H1 (cell line): ENCODE measurements around the gene KCNK13. TPM values are rescaled to one million over a fixed set of nuclear protein-coding genes. Genes with fewer than 3 reads are reported as not detected.

Source experiments
- CTCF ChIA-PET: fragments of 300-600 bp; sonication (Branson Sonifier 250); formaldehyde crosslinking; loops from one replicate; lab custom pipeline; 2021; ENCODE audit not compliant: partially characterized antibody; lab: Charles Lee
- POLR2A ChIA-PET: fragments of 300-600 bp; sonication (Branson Sonifier 250); formaldehyde crosslinking; loops from one replicate; lab custom pipeline; 2021; ENCODE audit warnings: inconsistent platforms; ENCODE audit not compliant: partially characterized antibody; lab: Charles Lee
- DNase-seq, 2 experiments: peaks; one replicate each; pipeline versions ENCODE4 v3.0.0 to v3.0.0-alpha.2; 2010 to 2022; ENCODE audit warnings: low spot score in 2 of 2, low read depth in 1 of 2, mixed read lengths in 1 of 2
- FAIRE-seq: peaks from 2 replicates; lab custom pipeline; 2011; peaks lifted over from hg19 to GRCh38; lab: Jason Lieb, UNC
- H2AFZ ChIP-seq: 2 replicates; pipeline ENCODE4 v1.8.1; 2012; ENCODE audit warnings: low read length, inconsistent platforms
- H2AK5ac ChIP-seq: 2 replicates; pipeline ENCODE4 v1.6.1; 2013; ENCODE audit warnings: low read depth, low read length
- H2BK120ac ChIP-seq: replicated peaks from 2 replicates; pipeline ENCODE3; 2013; ENCODE audit warnings: low read depth, low read length, inconsistent platforms
- H2BK12ac ChIP-seq: 2 replicates; pipeline ENCODE4 v1.6.1; 2013; ENCODE audit warnings: low read depth, low read length
- H2BK15ac ChIP-seq: 2 replicates; pipeline ENCODE4 v1.6.1; 2013; ENCODE audit warnings: low read length
- H2BK20ac ChIP-seq: 2 replicates; pipeline ENCODE4 v1.6.1; 2013; ENCODE audit warnings: low read length
- H2BK5ac ChIP-seq: 2 replicates; pipeline ENCODE4 v1.6.1; 2013; ENCODE audit warnings: low read depth, low read length
- H3K14ac ChIP-seq: 2 replicates; pipeline ENCODE4 v1.6.1; 2013; ENCODE audit warnings: inconsistent platforms; ENCODE audit not compliant: insufficient read length
- H3K18ac ChIP-seq: 2 replicates; pipeline ENCODE4 v1.6.1; 2013; ENCODE audit warnings: low read length; ENCODE audit errors: extremely low read depth
- H3K23ac ChIP-seq: 2 replicates; pipeline ENCODE4 v1.6.1; 2013; ENCODE audit warnings: inconsistent platforms; ENCODE audit not compliant: insufficient read length
- H3K23me2 ChIP-seq: 2 replicates; pipeline ENCODE4 v1.6.1; 2013; ENCODE audit warnings: low read depth, low read length
- H3K27ac ChIP-seq: 2 replicates; pipeline ENCODE4 v1.6.1; 2011; ENCODE audit warnings: low read depth, low read length, inconsistent platforms
- H3K27me3 ChIP-seq, 4 experiments: replicated peaks in 1 of 4; 1 replicate in 1 of 4; 2 replicates in 3 of 4; pipeline versions ENCODE4 v1.6.1 to v1.8.1; 2011 to 2013; ENCODE audit warnings: low read length in 3 of 4, mild to moderate bottlenecking in 3 of 4, inconsistent platforms in 2 of 4, mixed read lengths in 2 of 4, moderate library complexity in 1 of 4; ENCODE audit not compliant: control insufficient read depth in 3 of 4, insufficient read depth in 3 of 4; ENCODE audit errors: extremely low read depth in 1 of 4
- H3K36me3 ChIP-seq, 4 experiments: 2 replicates each; pipeline versions ENCODE4 v1.6.1 to v1.8.1; 2011 to 2013; ENCODE audit warnings: mild to moderate bottlenecking in 4 of 4, low read length in 3 of 4, moderate library complexity in 2 of 4, control low read depth in 1 of 4, inconsistent platforms in 1 of 4; ENCODE audit not compliant: insufficient read depth in 4 of 4, control insufficient read depth in 2 of 4
- H3K4ac ChIP-seq: replicated peaks from 2 replicates; pipeline ENCODE3; 2013; ENCODE audit warnings: low read length, low read depth, mixed read lengths, inconsistent platforms; ENCODE audit not compliant: insufficient read length
- H3K4me1 ChIP-seq, 4 experiments: replicated peaks in 1 of 4; 1 replicate in 1 of 4; 2 replicates in 3 of 4; pipeline versions ENCODE4 v1.6.1 to v1.8.1; 2011 to 2013; ENCODE audit warnings: low read length in 3 of 4, inconsistent platforms in 2 of 4, mixed read lengths in 1 of 4; ENCODE audit not compliant: insufficient read depth in 4 of 4, control insufficient read depth in 3 of 4
- H3K4me2 ChIP-seq, 2 experiments: 2 replicates each; pipeline versions ENCODE4 v1.6.1 to v1.8.1; 2011 to 2013; ENCODE audit warnings: low read depth in 2 of 2, low read length in 2 of 2, control low read depth in 1 of 2, inconsistent platforms in 1 of 2, mild to moderate bottlenecking in 1 of 2; ENCODE audit not compliant: insufficient read depth in 1 of 2
- H3K4me3 ChIP-seq, 4 experiments: fragments of 200-600, 300-600 bp in 1 of 4; sonication (generic), shearing (Covaris generic), sonication (Bioruptor Twin) in 1 of 4; 2 replicates each; pipeline versions ENCODE4 v1.5.1 to v1.8.1; 2011 to 2016; ENCODE audit warnings: low read length in 4 of 4, low read depth in 3 of 4, control low read depth in 2 of 4, inconsistent platforms in 2 of 4, mild to moderate bottlenecking in 2 of 4, mixed read lengths in 1 of 4, moderate library complexity in 1 of 4; ENCODE audit not compliant: insufficient read depth in 2 of 4; ENCODE audit errors: extremely low read depth in 1 of 4
- H3K56ac ChIP-seq: replicated peaks from 2 replicates; pipeline ENCODE3; 2013; ENCODE audit warnings: low read depth, mild to moderate bottlenecking, mixed read lengths, low read length, inconsistent platforms; ENCODE audit not compliant: insufficient read length
- H3K79me1 ChIP-seq: 2 replicates; pipeline ENCODE4 v1.6.1; 2013; ENCODE audit warnings: low read depth, low read length, control low read depth
- H3K79me2 ChIP-seq, 2 experiments: 2 replicates each; pipeline versions ENCODE4 v1.6.1 to v1.8.1; 2012 to 2013; ENCODE audit warnings: low read length in 2 of 2, mild to moderate bottlenecking in 2 of 2, inconsistent platforms in 1 of 2; ENCODE audit not compliant: insufficient read depth in 2 of 2, control insufficient read depth in 1 of 2
- H3K9ac ChIP-seq, 4 experiments: replicated peaks in 1 of 4; 1 replicate in 1 of 4; 2 replicates in 3 of 4; pipeline versions ENCODE4 v1.6.1 to v1.8.1; 2011 to 2013; ENCODE audit warnings: low read depth in 3 of 4, low read length in 3 of 4, control low read depth in 2 of 4, mild to moderate bottlenecking in 2 of 4, moderate library complexity in 2 of 4, inconsistent platforms in 1 of 4; ENCODE audit errors: extremely low read depth in 1 of 4
- H3K9me3 ChIP-seq, 2 experiments: 2 replicates each; pipeline versions ENCODE4 v1.6.1 to v1.8.1; 2012 to 2013; ENCODE audit warnings: mild to moderate bottlenecking in 2 of 2, moderate library complexity in 2 of 2, control low read depth in 1 of 2, inconsistent platforms in 1 of 2, low read depth in 1 of 2, low read length in 1 of 2, mixed read lengths in 1 of 2; ENCODE audit not compliant: insufficient read depth in 2 of 2
- H4K20me1 ChIP-seq, 2 experiments: replicated peaks in 1 of 2; 2 replicates each; pipeline versions ENCODE3 to v1.8.1; 2011 to 2013; ENCODE audit warnings: inconsistent platforms in 2 of 2, low read length in 2 of 2, mild to moderate bottlenecking in 1 of 2; ENCODE audit not compliant: insufficient read depth in 2 of 2, control insufficient read depth in 1 of 2
- H4K5ac ChIP-seq: 2 replicates; pipeline ENCODE4 v1.6.1; 2013; ENCODE audit warnings: low read length, low read depth, mixed read lengths, inconsistent platforms; ENCODE audit not compliant: insufficient read length
- H4K8ac ChIP-seq: 2 replicates; pipeline ENCODE4 v1.8.0; 2013; ENCODE audit warnings: mild to moderate bottlenecking, moderate library complexity, low read length, inconsistent platforms; ENCODE audit not compliant: insufficient read depth; ENCODE audit errors: extremely low read depth
- H4K91ac ChIP-seq: replicated peaks from 2 replicates; pipeline ENCODE3; 2013; ENCODE audit warnings: low read length, mixed read lengths, inconsistent platforms; ENCODE audit not compliant: insufficient read length
- BACH1 ChIP-seq: IDR thresholded peaks from 2 replicates; pipeline ENCODE4 v1.6.1; 2012; ENCODE audit warnings: low read length, improper control_type of control experiment
- CBX8 ChIP-seq: fragments of 300-800, 300-1000 bp; sonication (generic); IDR thresholded peaks from 2 replicates; pipeline ENCODE4 v1.7.1; 2016; ENCODE audit warnings: low read depth, low read length, borderline replicate concordance
- EZH2 ChIP-seq: fragments of 200-600 bp; sonication (generic); IDR thresholded peaks from 2 replicates; pipeline ENCODE4 v1.7.1; 2012; ENCODE audit warnings: low read depth, mild to moderate bottlenecking, moderate library complexity, low read length, inconsistent platforms; ENCODE audit not compliant: severe bottlenecking
- KDM4A ChIP-seq: IDR thresholded peaks from one replicate; pipeline ENCODE4 v1.7.1; 2012; ENCODE audit warnings: low read depth, mild to moderate bottlenecking, moderate library complexity, low read length, inconsistent platforms; ENCODE audit not compliant: severe bottlenecking
- WGBS, 2 experiments: shearing (Covaris generic) in 1 of 2; methylation state at CpG; one replicate each; pipeline versions ENCODE4 v1.1.6 to v1.1.7; 2013 to 2015; ENCODE audit warnings: low lambda C conversion rate in 2 of 2, mixed read lengths in 2 of 2, inconsistent platforms in 1 of 2, low coverage in 1 of 2, missing lambda C conversion rate in 1 of 2; ENCODE audit not compliant: insufficient replicate concordance in 2 of 2, insufficient coverage in 1 of 2, insufficient read length in 1 of 2; ENCODE audit errors: extremely low coverage in 1 of 2, missing lambda C conversion rate in 1 of 2; 5-methylcytosine and 5-hydroxymethylcytosine counted together
- polyA plus RNA-seq, 7 experiments: library from polyadenylated mRNA; depleted of rRNA in 3 of 7; stranded (reverse) in 5 of 7; unstranded in 2 of 7; fragments of >200 nt in 5 of 7; fragments of 200-250 nt in 2 of 7; gene quantifications; 1 replicate in 5 of 7; 2 replicates in 1 of 7; 4 replicates in 1 of 7; pipeline versions ENCODE4 v1.2.1 to v1.2.3, GENCODE V29; 2011 to 2013; ENCODE audit warnings: missing spikeins in 2 of 7, mixed read lengths in 2 of 7
- total RNA-seq: library from RNA; stranded (reverse); fragmentation: NEBNext Ultra II Directional; extraction: Animal tissue kit (Norgen Biotek cat#: 25700); gene quantifications from 2 replicates; pipeline ENCODE4 v1.2.1, GENCODE V29; 2021

KCNK13 gene
- total and polyA plus RNA-seq, 2 of the 8 experiments (the other 6 are each of a cell fraction or from before 2014, with no cell fraction given) = 0.39 to 0.48 TPM

DNA sequence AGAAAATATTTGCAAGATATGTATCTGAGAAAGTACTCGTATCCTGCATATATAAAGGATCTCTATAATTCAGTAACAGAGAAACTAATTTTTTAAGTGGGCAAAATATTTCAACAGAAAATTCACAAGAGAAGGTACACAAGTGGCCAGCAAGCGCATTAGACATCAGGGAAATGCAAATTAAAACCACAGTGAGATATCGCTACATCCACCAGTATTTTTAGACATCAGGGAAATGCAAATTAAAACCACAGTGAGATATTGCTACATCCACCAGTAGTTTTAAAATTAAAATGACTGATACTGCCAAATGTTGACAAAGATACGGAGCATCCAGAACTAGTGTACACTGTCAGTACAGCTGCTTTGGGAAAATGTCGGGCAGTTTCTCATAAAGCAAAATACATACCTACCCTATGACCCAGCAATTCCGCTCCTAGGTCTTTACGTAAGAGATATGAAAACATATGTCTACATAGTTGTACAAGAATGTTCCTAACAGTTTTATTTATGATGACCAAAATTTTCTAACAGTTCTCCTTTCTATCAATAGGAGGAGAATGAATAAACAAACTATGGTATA lies 2.8 kb upstream of the KCNK13 start:
- CTCF ChIA-PET = interaction anchor here (1.4 to 1.8 kb wide), 4 partner anchors 29 to 104 kb away, joined by 3 to 8 read pairs (median 4); partner anchors contain the start of gene EFCAB11
- no peak overlapping the region for H3K56ac ChIP-seq
- peaks cover 0 to 6% of the 10 kb centered on the region in 2 experiments for H4K20me1 ChIP-seq
- no peak overlapping the region for H3K9ac ChIP-seq
- H4K91ac ChIP-seq = no peak overlapping the region
- POLR2A ChIA-PET = no interaction called here
- H3K23ac ChIP-seq = no peak overlapping the region
- no peak overlapping the region for H2AK5ac ChIP-seq
- no peak overlapping the region for H2BK12ac ChIP-seq
- no peak for DNase-seq
- H2BK20ac ChIP-seq = no peak overlapping the region
- no peak overlapping the region for H3K18ac ChIP-seq
- peaks cover 3 to 14% (median 6%) of the 10 kb centered on the region in 4 experiments; a peak in 6 of 7 replicates for H3K4me1 ChIP-seq
- no peak for FAIRE-seq
- no peak overlapping the region for H3K14ac ChIP-seq
- no peaks in the 10 kb centered on the region for H3K79me1 ChIP-seq
- peaks cover 24% of the 10 kb centered on the region; the same call in 1 of the 2 replicates for H3K23me2 ChIP-seq
- H3K4ac ChIP-seq = no peak overlapping the region
- no peak overlapping the region for H4K8ac ChIP-seq
- no peaks in the 10 kb centered on the region for H3K9me3 ChIP-seq
- H4K5ac ChIP-seq = no peak overlapping the region
- H2BK120ac ChIP-seq = no peak overlapping the region
- H3K79me2 ChIP-seq = no peaks in the 10 kb centered on the region
- H3K27ac ChIP-seq = no peak overlapping the region
- WGBS, 2 experiments = 88% methylated on average over 7 of the region's 7 CpGs; no CpG with 5 or more reads in 1 of the 2 experiments
- H2BK5ac ChIP-seq = no peak overlapping the region
- H3K4me2 ChIP-seq = no peak overlapping the region
- no peak for TF ChIP-seq KDM4A
- no peak for TF ChIP-seq EZH2
- no peak for TF ChIP-seq BACH1
- no peak for TF ChIP-seq CBX8
- H3K27me3 ChIP-seq = peaks cover 28 to 48% (median 44%) of the 10 kb centered on the region in 4 experiments
- H3K36me3 ChIP-seq = no peaks in the 10 kb centered on the region
- H3K4me3 ChIP-seq = no peak overlapping the region
- no peak overlapping the region for H2AFZ ChIP-seq
- H2BK15ac ChIP-seq = no peak overlapping the region
